Measurements from ENCODE around the gene CAMK2A. TPM values are rescaled to one million over a fixed set of nuclear protein-coding genes. Genes with fewer than 3 reads are reported as not detected.

The CAMK2A gene
- total RNA-seq, 1 donor from 2014 or later, result 14.0 TPM

DNA sequence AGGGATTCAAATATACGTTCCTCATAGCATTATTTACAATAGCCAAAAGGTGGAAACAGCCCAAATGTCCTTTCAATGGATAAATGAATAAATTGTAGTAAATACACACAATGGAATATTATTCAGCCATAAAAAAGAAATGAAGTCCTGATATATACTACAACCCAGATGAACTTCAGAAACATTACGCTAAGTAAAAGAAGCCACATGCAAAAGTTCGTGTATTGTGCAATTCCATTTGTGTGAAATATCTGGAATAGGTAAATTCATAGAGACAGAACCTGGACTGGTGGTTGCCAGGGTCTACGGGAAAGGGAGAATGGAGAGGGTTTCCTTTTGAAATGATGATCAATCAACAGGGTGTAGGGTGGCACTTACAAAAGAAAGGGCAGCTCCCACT is 25.7 kb upstream of the CAMK2A start:
- DNase-seq, result no peak

- DNase-seq, result no peak
Measured at GRCh38 chr5:150313921-150314716, 24.5 kb upstream of the CAMK2A start.

DNA sequence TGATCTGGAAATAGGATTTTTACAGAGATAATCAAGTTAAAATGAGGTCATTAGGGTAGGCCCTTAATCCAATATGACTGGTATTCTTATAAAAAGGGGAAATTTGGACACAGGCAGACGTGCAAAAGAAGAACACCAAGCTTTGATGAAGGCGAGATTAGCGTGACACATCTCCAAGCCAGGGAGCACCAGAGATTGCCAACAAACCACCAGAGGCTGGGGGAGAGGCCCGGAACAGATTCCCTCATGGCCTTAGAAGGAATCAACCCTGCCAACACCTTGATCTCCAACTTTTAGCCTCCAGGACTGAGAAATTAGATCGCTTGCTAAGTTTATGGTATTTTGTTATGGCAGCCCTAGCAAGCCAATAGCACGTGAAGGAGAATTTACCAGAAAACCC is 23.9 kb upstream of the CAMK2A start:
- DNase-seq, result no peak

- DNase-seq, result no peak
Measured at GRCh38 chr5:150312518-150312917, 22.9 kb upstream of the CAMK2A start.

DNA sequence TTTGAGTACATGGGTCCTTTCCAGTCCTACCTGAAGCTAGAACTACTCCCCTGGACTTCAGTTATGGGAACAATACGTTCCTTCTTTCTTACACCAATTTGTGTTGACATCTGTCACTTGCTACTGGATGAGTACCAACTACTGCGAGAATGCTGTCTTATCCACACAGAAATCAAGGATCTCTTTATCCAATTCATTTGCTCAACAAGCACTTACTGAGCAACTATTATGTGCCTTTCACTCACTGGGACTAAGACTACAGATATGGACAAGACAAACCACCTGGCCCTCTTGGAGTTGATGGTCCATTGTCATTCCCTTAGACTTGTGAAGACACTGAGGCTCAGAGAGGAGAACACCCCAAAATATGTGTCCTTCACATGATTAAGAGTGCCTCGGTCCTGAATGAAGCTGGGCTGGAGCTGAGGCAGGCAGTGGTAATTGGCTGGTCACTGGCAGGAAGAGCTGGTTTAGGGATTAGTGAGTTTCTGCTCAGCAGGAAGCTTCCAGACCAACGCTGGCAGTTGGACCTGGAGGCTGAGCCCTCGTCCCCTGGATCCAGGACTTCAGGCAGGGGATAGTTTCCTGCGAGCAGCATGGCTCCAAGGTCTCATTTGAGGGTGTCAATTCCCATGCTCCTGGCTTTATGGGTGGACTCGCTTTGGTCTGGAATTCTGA is 21.6 kb upstream of the CAMK2A start:
- DNase-seq, result no peak

DNA sequence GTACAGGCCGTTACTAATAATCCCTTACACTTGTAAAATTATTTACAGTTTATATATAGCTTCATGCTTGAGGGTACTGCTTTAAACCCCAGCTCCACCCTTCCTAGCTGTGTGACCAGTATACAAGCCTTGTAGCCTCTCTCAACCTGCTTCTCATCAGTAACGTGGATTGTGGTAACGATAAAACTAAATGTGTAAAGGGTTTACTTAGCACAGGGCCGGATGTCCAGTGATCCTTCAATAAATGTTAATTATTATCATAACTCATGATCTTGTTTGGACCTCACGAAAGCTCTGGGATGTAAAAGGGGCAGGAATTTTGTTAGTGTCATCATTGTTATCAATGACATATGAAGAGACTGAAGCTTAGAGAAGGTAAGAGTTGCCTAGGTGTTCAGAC is 20.7 kb upstream of the CAMK2A start:
- DNase-seq, result no peak

- DNase-seq, result no peak
Measured at GRCh38 chr5:150309886-150310239, 20.3 kb upstream of the CAMK2A start.

- no peak for DNase-seq
Measured at GRCh38 chr5:150309101-150309885, 19.7 kb upstream of the CAMK2A start.

- DNase-seq, result no peak
Measured at GRCh38 chr5:150307617-150308426, 18.2 kb upstream of the CAMK2A start.

GRCh38 chr5:150306775-150307174 is 17.2 kb upstream of the CAMK2A start:
- no peak for DNase-seq

- DNase-seq, result no peak
Measured at GRCh38 chr5:150305557-150305956, 16.0 kb upstream of the CAMK2A start.

DNA sequence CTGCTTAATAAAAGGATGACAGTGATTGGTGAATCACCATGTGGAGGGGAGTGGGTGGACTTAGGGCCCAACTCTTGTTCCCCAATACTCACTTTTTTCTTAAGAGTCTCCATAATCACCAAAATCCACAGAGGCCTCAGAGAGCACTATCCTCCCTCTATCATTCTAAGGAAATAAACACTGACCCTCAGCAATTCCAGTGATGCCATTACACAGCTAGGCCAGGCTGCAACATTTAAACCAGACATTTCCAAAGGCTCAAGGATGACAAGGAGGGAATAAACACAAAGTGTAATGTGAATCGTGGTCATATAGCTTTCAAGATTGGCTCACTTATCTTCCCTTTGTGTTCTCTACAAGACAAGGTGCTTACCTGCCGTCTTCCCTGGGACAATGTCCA is 15.5 kb upstream of the CAMK2A start:
- DNase-seq, result no peak

DNA sequence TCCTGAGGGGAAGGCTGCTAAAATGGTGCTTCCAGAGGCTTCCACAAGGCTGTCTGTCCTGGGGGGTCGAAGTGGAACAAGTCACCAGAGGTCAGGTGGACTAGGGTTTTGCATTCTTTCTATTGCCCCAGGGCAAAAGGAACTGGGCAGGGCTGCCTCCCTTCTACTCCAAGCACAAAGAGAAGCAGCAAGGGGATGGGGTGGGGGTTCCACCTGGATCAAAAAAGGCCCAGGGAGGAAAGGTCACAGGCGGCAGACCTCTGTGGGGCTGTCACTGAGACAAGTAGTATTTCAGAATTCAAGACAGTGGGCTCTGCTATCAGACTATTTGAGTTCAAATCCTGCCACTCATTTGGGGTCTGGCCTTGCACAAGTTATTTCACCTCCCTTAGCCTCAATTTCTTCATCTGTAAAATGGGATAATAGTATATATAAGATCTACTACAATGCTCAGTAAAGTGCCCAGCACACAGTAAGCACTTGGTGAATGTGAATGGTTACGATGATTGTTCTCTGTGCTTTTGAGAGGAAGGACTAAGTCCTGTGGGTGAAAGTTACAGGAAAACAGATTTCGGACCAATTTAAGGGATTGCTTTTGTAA is 15.0 kb upstream of the CAMK2A start:
- DNase-seq, result no peak

DNA sequence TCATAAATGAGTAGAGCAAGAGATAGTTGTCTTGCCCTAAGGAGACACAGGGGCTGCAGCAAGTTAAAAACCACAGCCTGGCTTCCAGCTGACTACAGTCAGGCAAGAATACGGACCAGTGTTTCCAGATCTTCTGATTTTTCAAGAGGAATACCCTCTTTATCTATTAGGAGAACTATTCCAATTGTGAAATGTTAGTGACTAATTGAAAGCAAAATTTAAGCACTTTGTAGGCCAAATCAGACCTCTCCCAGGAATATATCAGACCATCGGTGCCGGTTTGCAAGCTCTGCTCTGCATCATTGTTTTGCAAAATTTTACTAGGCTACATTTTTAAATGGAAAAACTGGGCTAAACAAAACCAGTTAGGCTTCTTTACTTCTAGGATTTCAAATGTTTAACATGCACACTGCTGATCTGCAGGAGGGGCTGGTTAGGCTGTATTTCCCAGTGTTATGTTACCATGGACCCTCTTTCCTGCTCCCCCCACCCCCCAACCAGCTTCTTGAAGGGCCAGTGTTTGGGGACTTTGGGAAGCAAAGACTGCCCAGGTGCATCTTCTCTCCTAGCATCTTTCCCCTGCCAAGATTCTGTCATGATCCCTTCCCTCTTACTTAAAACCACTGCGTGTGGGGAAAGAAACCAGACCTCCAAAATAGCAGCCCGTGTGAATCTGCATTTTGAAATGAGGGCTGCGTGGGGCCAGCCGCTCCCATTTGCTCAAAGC is 14.2 kb upstream of the CAMK2A start:
- no peak for DNase-seq

GRCh38 chr5:150303070-150303615 is 13.6 kb upstream of the CAMK2A start:
- no peak for DNase-seq

- DNase-seq, result no peak
Measured at GRCh38 chr5:150302301-150303069, 12.9 kb upstream of the CAMK2A start, which contains the start of gene ARSI. ARSI (minus strand) TSS chr5:150302905; CDS start chr5:150302373, 532 bp downstream.

DNA sequence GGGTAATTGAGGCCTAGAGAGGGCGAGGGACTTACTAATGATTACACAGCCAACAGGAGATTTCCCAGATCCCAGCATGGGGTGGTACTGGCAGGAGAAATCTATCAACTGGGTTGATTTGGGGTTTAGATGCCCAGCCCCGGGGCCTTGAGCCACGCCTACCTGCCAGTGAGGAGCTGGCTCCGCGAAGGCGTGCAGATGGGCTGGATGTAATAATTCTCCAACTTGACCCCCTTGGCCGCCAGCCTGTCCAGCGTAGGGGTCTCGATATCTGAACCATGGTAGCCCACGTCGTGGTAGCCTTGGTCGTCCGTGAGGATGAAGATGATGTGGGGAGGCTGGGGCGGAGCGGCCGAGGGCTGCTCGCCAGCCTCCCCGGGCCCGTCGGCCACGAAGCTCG is 12.3 kb upstream of the CAMK2A start:
- DNase-seq, result no peak

- no peak for DNase-seq
Measured at GRCh38 chr5:150301170-150301505, 11.6 kb upstream of the CAMK2A start.

- no peak for DNase-seq
Measured at GRCh38 chr5:150300496-150301169, 11.1 kb upstream of the CAMK2A start.
